ENCODE data around the gene DLX3. TPM values are rescaled to one million over a fixed set of nuclear protein-coding genes. Genes with fewer than 3 reads are reported as not detected.

Gene DLX3
- total RNA-seq, 2 experiments from 2014 or later = not detected

GRCh38 chr17:50034498-50035364, 39.7 kb upstream of the DLX3 start:
- Histone ChIP-seq H4K20me1 (ENCODE audit: insufficient read depth, low read length) (no peaks in the 10 kb centered on the region), H3K4me3 (ENCODE audit: low read depth, low read length, poor library complexity, severe bottlenecking) (no peak overlapping the region), H3K4me2 (ENCODE audit: low read length) (no peak overlapping the region), H3K79me2 (ENCODE audit: insufficient read depth, low read depth, low read length) (no peaks in the 10 kb centered on the region), H3K4me1 (ENCODE audit: insufficient read depth, low read length, poor library complexity, severe bottlenecking) (no peaks in the 10 kb centered on the region), H3K27ac (ENCODE audit: low read depth, low read length, poor library complexity, severe bottlenecking) (no peak overlapping the region), H3K36me3 (ENCODE audit: insufficient read depth, low read length) (no peaks in the 10 kb centered on the region), H3K9me3 (ENCODE audit: low read length) (no peaks in the 10 kb centered on the region), H3K9me2 (ENCODE audit: insufficient read depth, low read length) (no peaks in the 10 kb centered on the region), H2AFZ (ENCODE audit: low read length) (no peak overlapping the region)
- ChIA-PET CTCF (ENCODE audit: unreplicated experiment) (no interaction called here), POLR2A (interaction anchor here (0.7 kb wide), 1 partner anchor 567 kb away, joined by 5 read pairs; no protein-coding TSS in a partner anchor)
- intact Hi-C loops (cut with micrococcal nuclease; ENCODE audit: unreplicated experiment) = no loop called here
- TF ChIP-seq EZH2phosphoT487 (IDR thresholded peaks at IDR 0.05; ENCODE audit: borderline replicate concordance, low read depth, low read length) (no peak), CTCF (conservative IDR thresholded peaks at IDR 0.05; ENCODE audit: low read length) (no peak)
- no TSS peak for BruUV-seq (replicated peaks)
- no peak for DNase-seq (ENCODE audit: low spot score)

- ChIA-PET CTCF (ENCODE audit: unreplicated experiment) (no interaction called here), POLR2A (no interaction called here)
- Histone ChIP-seq H3K9me2 (ENCODE audit: insufficient read depth, low read length) (no peaks in the 10 kb centered on the region), H3K4me2 (ENCODE audit: low read length) (no peak overlapping the region), H2AFZ (ENCODE audit: low read length) (no peak overlapping the region), H3K4me3 (ENCODE audit: low read depth, low read length, poor library complexity, severe bottlenecking) (no peak overlapping the region), H4K20me1 (ENCODE audit: insufficient read depth, low read length) (no peaks in the 10 kb centered on the region), H3K4me1 (ENCODE audit: insufficient read depth, low read length, poor library complexity, severe bottlenecking) (no peaks in the 10 kb centered on the region), H3K9me3 (ENCODE audit: low read length) (no peaks in the 10 kb centered on the region), H3K36me3 (ENCODE audit: insufficient read depth, low read length) (no peaks in the 10 kb centered on the region), H3K27ac (ENCODE audit: low read depth, low read length, poor library complexity, severe bottlenecking) (no peak overlapping the region), H3K79me2 (ENCODE audit: insufficient read depth, low read depth, low read length) (no peaks in the 10 kb centered on the region)
- TF ChIP-seq EZH2phosphoT487 (IDR thresholded peaks at IDR 0.05; ENCODE audit: borderline replicate concordance, low read depth, low read length) (no peak), CTCF (conservative IDR thresholded peaks at IDR 0.05; ENCODE audit: low read length) (no peak)
- no peak for DNase-seq (ENCODE audit: low spot score)
- intact Hi-C loops (cut with micrococcal nuclease; ENCODE audit: unreplicated experiment) = no loop called here
- BruUV-seq (replicated peaks) = no TSS peak
These were observed 38.3 kb upstream of the DLX3 start for GRCh38 chr17:50033316-50033715.

DNA sequence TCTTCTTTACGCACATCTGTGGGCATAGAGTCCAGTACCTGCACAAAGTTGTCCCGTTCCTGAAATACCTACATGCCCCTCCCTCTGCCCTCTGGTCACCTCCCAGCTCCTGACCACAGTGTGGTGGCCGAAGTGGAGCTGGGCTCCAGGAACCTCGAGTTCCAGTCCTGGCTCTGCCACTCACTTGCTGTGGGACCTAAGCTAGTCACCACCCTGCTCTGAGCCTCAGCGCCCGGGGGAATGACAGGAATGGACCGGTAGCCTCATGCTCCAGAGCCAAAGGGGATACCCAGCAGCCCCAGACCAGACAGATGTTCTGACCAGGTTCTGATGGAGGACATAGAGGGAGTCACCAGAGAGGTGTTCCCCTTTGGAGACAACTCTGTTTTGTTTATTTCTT, 34.2 kb upstream of the DLX3 start:
- Histone ChIP-seq H3K79me2 (ENCODE audit: insufficient read depth, low read depth, low read length) (no peaks in the 10 kb centered on the region), H3K27ac (ENCODE audit: low read depth, low read length, poor library complexity, severe bottlenecking) (no peak overlapping the region), H4K20me1 (ENCODE audit: insufficient read depth, low read length) (no peaks in the 10 kb centered on the region), H3K9me3 (ENCODE audit: low read length) (peaks cover 8% of the 10 kb centered on the region), H2AFZ (ENCODE audit: low read length) (no peak overlapping the region), H3K36me3 (ENCODE audit: insufficient read depth, low read length) (no peaks in the 10 kb centered on the region), H3K4me1 (ENCODE audit: insufficient read depth, low read length, poor library complexity, severe bottlenecking) (peaks cover 4% of the 10 kb centered on the region), H3K9me2 (ENCODE audit: insufficient read depth, low read length) (no peaks in the 10 kb centered on the region), H3K4me3 (ENCODE audit: low read depth, low read length, poor library complexity, severe bottlenecking) (no peak overlapping the region), H3K4me2 (ENCODE audit: low read length) (no peak overlapping the region)
- no peak for DNase-seq (ENCODE audit: low spot score)
- no TSS peak for BruUV-seq (replicated peaks)
- intact Hi-C loops (cut with micrococcal nuclease; ENCODE audit: unreplicated experiment) = no loop called here
- no peak for TF ChIP-seq EZH2phosphoT487 (IDR thresholded peaks at IDR 0.05; ENCODE audit: borderline replicate concordance, low read depth, low read length)
- TF ChIP-seq CTCF (conservative IDR thresholded peaks at IDR 0.05; ENCODE audit: low read length) = no peak
- CTCF ChIA-PET (ENCODE audit: unreplicated experiment) = no interaction called here
- POLR2A ChIA-PET = no interaction called here
